HG02763 (cell line): ENCODE results near the gene EPDR1.
A peak's percentile ranks its signal among the peaks of the same experiment; 100 is the strongest.

Experiments
- ATAC-seq: cut with Tn5 transposase; IDR thresholded peaks from one replicate; pipeline ENCODE4 v1.9.1; 2021; ENCODE audit warnings: mild to moderate bottlenecking, moderate library complexity; ENCODE audit not compliant: unreplicated experiment

The EPDR1 gene

GRCh38 chr7:37920305-37920848 is at the start of gene EPDR1:
Gene EPDR1 (plus strand): TSS chr7:37920640. CDS start chr7:37920940, 300 bp downstream.
- ATAC-seq: peak; percentile 36

DNA sequence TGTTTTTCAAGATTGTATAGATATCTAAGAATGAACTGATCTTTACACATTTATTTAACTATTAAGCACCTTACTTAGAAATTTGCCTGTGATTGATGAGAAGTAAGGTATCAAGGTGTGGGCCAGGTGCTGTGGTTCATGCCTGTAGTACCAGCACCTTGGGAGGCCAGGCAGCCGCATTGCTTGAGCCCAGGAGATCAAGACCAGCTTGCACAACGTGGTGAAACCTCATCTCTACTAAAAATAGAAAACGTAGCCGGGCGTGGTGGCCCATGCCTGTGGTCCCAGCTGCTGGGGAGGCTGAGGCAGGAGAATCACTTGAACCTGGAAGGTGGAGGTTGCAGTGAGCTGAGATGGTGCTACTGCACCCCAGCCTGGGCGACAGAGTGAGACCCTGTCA is 38.4 kb upstream of the EPDR1 start:
- no peak for ATAC-seq

- ATAC-seq: no peak
Observed at GRCh38 chr7:37893359-37893758, 27.1 kb upstream of the EPDR1 start.

GRCh38 chr7:37894671-37895070 is 25.8 kb upstream of the EPDR1 start:
- no peak for ATAC-seq

DNA sequence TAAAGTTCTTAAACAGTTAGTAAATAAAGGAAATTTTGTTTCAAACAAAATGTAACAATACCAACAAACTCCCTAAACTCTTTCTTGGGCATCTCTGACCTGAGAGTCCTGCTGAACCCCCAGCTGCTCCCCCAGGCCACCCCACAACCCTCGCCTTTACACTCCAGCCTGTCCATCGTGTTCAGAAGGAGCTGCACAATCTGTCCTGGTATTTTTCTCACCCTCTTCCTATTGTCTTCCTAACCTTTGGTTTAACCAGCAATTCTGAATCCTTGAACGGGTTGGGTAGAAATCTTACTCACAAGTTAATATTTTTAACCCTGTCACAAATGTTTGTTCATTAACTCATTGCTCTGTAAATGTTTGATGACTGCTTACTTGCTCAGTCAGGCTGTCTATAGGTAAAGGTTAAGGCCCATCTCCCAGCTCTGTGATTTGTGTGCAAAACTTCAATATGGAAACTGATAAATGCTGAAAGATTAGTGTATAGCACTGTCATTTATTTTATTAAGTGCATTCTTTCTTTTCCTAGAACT is 20.7 kb upstream of the EPDR1 start:
- no peak for ATAC-seq

DNA sequence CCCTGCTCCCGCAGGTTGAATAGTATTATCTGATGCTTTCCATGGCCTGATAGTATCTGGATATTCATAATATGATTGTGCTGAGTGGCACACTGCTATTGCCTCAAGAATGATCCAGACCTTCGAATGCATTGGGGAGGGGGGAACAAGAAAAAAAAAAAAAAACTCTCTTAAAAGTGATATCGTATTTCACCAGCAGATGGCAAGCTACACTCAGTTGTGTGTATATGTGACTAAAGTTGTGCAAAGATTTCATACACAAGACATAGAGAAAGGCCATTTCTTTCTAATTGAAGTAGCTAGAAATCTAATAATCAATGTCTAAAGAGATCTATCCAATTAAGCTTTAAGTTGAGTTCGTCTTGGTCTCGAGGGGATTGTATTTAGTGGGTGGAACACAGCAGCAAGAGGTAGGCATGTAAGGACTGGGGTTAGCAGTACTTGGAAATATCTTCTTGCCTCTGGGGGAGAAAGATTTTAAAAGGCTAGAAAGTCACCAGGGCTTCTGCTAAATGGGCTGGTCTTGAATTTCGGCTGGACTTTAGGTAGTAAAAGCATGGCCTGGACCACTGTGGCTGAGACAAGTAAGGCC is 19.1 kb upstream of the EPDR1 start:
- no peak for ATAC-seq

- no peak for ATAC-seq
Observed at GRCh38 chr7:37901890-37902524, 18.4 kb upstream of the EPDR1 start.

DNA sequence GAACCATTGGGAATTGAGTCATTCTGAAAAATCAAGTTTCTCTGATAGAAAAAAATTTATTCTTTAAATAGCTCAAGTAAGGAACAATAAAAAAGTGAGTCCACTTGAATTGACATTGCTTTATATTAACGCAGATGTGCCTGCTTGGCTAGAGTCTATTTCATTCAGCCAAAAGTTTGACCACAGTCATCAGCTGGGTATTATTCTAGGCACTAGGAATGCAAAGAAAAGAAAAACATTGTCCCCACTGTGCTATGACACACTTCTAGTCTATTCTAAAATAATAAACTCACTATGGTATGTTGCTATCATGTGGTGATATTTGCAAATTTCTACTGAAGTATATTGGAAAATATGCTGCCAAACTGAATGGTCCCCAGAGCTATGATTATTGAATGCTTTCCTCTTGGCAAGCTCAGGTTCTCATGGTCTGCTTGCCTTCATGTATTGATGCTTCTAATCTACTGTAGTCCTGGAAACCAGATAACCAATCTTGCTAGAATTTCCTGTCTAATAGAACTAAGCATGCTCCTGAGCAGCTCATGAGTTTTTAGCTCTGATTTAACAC is 12.1 kb upstream of the EPDR1 start:
- no peak for ATAC-seq

GRCh38 chr7:37912756-37913155 is 7.7 kb upstream of the EPDR1 start:
- ATAC-seq: no peak

DNA sequence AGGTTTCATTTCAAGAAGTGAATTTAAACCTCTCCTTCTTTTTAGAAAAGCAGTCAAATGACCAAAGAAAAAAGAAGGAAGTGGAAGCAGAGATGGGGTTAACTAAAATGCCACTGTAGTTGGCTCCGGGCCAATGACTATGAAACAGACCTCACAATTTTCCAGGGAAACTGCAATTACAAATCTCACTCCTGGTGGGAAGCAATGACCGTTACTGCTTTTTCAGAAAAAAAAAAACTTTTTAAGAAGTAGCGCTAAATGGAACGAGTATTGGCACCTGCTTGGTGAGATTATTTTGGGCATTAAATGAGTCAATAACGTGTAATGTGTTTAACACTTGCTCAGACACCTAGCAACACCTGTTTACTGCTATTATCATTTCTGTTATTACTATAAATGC is 5.0 kb upstream of the EPDR1 start:
- no peak for ATAC-seq

DNA sequence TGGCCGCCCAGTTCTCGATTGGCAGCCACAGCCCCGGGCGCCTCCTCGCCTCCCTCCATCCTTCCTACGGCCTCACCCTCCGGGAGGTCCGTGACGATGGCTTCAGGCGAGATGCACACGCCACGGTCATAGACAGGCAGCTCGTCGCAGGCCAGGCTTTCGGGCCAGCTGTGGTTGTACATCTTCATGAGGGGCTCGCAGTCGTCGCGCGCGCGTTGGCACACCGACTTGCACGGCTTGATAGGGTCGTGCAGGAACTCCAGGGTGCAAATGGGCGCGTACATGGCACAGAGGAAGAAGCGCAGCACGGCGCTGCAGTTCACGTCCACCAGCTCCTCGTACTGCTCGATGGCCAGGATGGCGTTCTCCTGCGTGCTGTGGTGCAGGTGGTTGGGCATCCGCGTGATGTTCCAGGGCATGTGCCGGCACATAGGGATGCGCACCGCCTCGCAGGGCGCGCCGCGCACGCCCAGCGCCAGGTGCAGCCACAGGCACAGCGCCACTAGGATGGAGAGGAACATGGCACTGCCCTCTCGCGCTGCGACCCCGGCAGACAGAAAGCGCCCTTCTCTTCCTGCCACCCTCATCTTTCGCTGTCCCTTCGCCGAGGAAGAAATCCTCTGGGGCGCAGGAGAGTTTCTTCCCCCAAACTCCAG is 4.3 kb upstream of the EPDR1 start:
- no peak for ATAC-seq

- no peak for ATAC-seq
Observed at GRCh38 chr7:37916673-37917660, 3.5 kb upstream of the EPDR1 start, which contains the start of gene SFRP4. Gene SFRP4 (minus strand): TSS chr7:37916817. CDS start chr7:37916537, 280 bp downstream.

DNA sequence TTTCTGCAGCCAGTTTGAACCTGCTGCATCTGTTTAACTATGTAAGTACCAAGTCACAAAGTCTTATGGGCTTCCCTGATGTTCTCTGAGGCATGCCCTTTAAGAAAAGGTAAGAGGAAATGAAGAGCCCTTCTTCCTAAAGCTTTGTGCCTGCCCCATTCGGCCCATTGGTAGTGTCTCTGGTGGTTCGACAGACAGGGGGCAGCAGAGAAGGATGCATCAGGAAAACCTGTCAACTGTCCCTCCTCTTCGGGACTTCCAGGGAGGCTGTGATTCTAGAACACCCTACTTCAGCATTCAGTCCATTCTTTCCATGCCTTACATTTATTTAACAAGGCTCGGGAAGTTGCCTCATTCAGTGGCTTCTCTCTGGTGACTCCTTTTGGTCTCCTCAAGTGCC is 1.9 kb upstream of the EPDR1 start:
- no peak for ATAC-seq

DNA sequence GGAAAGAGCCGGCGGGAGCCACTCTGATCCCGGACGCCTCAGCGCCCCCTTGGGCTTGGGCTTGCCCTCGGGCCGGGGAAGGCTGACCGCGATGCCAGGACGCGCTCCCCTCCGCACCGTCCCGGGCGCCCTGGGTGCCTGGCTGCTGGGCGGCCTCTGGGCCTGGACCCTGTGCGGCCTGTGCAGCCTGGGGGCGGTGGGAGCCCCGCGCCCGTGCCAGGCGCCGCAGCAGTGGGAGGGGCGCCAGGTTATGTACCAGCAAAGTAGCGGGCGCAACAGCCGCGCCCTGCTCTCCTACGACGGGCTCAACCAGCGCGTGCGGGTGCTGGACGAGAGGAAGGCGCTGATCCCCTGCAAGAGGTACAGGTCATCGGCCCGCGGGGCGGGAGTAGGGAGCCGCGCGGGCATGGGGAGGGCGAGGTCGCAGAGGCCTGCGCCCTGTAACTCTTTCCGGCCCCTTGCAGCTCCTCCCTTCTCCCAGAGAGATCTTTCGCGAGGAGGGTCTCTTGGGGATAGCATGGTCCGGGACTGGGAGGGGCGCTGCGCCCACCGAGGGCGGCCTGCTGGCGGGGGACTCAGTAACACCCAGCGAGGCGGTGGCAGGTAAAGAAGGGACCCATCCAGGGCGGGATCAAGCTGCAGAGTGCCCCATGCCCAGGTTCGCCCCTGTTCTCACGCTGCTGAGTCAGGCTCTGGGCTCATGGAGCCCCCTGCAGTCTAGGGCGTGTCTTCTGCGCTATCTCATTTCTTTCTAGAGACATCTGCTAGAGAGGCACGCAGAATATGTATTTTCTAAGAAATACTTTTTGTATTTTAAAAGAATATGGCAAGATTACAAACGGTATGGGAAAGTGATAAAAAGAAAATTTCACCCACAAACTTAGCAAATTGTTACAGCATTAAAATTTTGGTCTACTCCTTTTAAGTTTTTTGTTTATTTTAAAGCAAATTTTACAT is 687 bp downstream of the EPDR1 start:
- ATAC-seq: peak; percentile 53

- ATAC-seq: no peak
Observed at GRCh38 chr7:37921876-37922275, 1.4 kb downstream of the EPDR1 start.

GRCh38 chr7:37923996-37924395 is 3.6 kb downstream of the EPDR1 start:
- ATAC-seq: no peak

- ATAC-seq: no peak
Observed at GRCh38 chr7:37924491-37925041, 4.1 kb downstream of the EPDR1 start.

DNA sequence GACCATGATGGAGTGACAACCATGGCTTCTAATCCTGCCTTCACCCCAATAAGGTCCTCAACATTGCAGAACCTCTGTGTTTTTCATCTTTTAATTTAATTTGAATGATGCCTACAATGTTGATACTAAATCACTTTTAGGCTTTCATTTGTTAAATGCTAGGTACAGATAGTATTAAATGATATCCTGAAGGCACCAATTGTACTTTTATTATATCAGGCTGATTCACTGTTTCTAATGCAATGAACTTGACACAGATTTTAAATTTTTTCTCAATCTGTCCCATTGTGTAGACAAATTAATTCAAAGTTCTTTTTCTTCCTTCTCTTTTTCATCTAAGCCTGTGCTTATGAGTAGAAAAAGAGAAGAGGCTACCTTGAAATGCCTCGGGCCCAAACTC is 5.2 kb downstream of the EPDR1 start:
- ATAC-seq: no peak
